Testis (tissue), 2 donors: ENCODE data around the gene POLR1A.

Experiments
- POLR2A ChIP-seq: fragments of 450-650 bp; IDR thresholded peaks from one replicate; pipeline ENCODE4 v1.6.1; 2017; ENCODE audit warnings: antibody characterized with exemption, mild to moderate bottlenecking, moderate library complexity
- TF ChIP-seq, protein P1 (sequence below), 3 experiments: fragments of 450-650 bp in 2 of 3; fragments of 200-600 bp in 1 of 3; sonication (generic) in 1 of 3; IDR thresholded peaks; one replicate each; pipeline ENCODE4 v1.5.1; 2016 to 2019; ENCODE audit warnings: antibody characterized with exemption in 3 of 3, mild to moderate bottlenecking in 2 of 3, moderate library complexity in 1 of 3

- TF ChIP-seq, protein P1, sequence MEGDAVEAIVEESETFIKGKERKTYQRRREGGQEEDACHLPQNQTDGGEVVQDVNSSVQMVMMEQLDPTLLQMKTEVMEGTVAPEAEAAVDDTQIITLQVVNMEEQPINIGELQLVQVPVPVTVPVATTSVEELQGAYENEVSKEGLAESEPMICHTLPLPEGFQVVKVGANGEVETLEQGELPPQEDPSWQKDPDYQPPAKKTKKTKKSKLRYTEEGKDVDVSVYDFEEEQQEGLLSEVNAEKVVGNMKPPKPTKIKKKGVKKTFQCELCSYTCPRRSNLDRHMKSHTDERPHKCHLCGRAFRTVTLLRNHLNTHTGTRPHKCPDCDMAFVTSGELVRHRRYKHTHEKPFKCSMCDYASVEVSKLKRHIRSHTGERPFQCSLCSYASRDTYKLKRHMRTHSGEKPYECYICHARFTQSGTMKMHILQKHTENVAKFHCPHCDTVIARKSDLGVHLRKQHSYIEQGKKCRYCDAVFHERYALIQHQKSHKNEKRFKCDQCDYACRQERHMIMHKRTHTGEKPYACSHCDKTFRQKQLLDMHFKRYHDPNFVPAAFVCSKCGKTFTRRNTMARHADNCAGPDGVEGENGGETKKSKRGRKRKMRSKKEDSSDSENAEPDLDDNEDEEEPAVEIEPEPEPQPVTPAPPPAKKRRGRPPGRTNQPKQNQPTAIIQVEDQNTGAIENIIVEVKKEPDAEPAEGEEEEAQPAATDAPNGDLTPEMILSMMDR (IDR thresholded peaks at IDR 0.05): no peak
- TF ChIP-seq POLR2A: no peak
Measured at GRCh38 chr2:86000938-86001312, 104.8 kb downstream of the POLR1A start.
